IMR-90 (cell line): Measurements from ENCODE around the gene FLVCR2. TPM values are rescaled to one million over a fixed set of nuclear protein-coding genes. Genes with fewer than 3 reads are reported as not detected.

Experiments
- ATAC-seq: fragments of 200-7000 bp; cut with Tn5 transposase; 2 replicates; pipeline ENCODE4 v1.9.1; 2020; ENCODE audit warnings: low read depth, mild to moderate bottlenecking, moderate library complexity
- Bru-seq: library from RNA; stranded (reverse); fragments of 400-500 nt; gene quantifications from one replicate; lab custom pipeline; 2021; lab: Mats Ljungman, UMichigan
- BruChase-seq, 2 experiments: library from RNA; stranded (reverse); fragments of 400-500 nt; gene quantifications; one replicate each; lab custom pipeline; 2021; lab: Mats Ljungman, UMichigan
- BruUV-seq: library from RNA; stranded (reverse); fragments of 400-500 nt; replicated peaks from 2 replicates; lab custom pipeline; 2021; lab: Mats Ljungman, UMichigan
- CTCF ChIA-PET: fragments of 300-600 bp; formaldehyde crosslinking; extraction: SDS; loops from one replicate; lab custom pipeline; 2021; ENCODE audit warnings: antibody characterized with exemption; lab: Yijun Ruan, JAX
- POLR2A ChIA-PET: fragments of 300-600 bp; sonication (Branson Sonifier 250); formaldehyde crosslinking; loops from one replicate; lab custom pipeline; 2022; ENCODE audit warnings: antibody characterized with exemption; ENCODE audit not compliant: unreplicated experiment; lab: Charles Lee
- DNase-seq: peaks from one replicate; pipeline ENCODE4 v3.0.0; 2013
- H2AFZ ChIP-seq: replicated peaks from 2 replicates; pipeline ENCODE3; 2013; ENCODE audit warnings: low read length, mild to moderate bottlenecking; ENCODE audit not compliant: poor library complexity
- H2AK5ac ChIP-seq: 2 replicates; pipeline ENCODE4 v1.6.1; 2013; ENCODE audit warnings: low read depth, low read length, inconsistent platforms
- H2AK9ac ChIP-seq: replicated peaks from 2 replicates; pipeline ENCODE3; 2013; ENCODE audit warnings: mild to moderate bottlenecking, low read depth, low read length, moderate library complexity; ENCODE audit not compliant: poor library complexity
- H2BK120ac ChIP-seq: 2 replicates; pipeline ENCODE4 v1.6.1; 2013; ENCODE audit warnings: low read depth, low read length, inconsistent platforms
- H2BK15ac ChIP-seq: 3 replicates; pipeline ENCODE4 v1.6.1; 2013; ENCODE audit warnings: low read depth, low read length, inconsistent platforms
- H2BK20ac ChIP-seq: 2 replicates; pipeline ENCODE4 v1.6.1; 2013; ENCODE audit warnings: low read depth, mild to moderate bottlenecking, inconsistent platforms, low read length, moderate library complexity
- H2BK5ac ChIP-seq: 2 replicates; pipeline ENCODE4 v1.6.1; 2013; ENCODE audit warnings: mild to moderate bottlenecking, low read depth, low read length, inconsistent platforms; ENCODE audit not compliant: poor library complexity, severe bottlenecking
- H3K14ac ChIP-seq: replicated peaks from 2 replicates; pipeline ENCODE4 v1.6.1; 2013; ENCODE audit warnings: low read depth, low read length, inconsistent platforms
- H3K18ac ChIP-seq: 2 replicates; pipeline ENCODE4 v1.6.1; 2013; ENCODE audit warnings: low read depth, low read length, control low read depth
- H3K23ac ChIP-seq: 2 replicates; pipeline ENCODE4 v1.6.1; 2013; ENCODE audit warnings: low read depth, low read length, inconsistent platforms
- H3K27ac ChIP-seq: 2 replicates; pipeline ENCODE4 v1.5.1; 2013; ENCODE audit warnings: mild to moderate bottlenecking, control low read depth, low read length; ENCODE audit not compliant: insufficient read depth
- H3K27me3 ChIP-seq: 2 replicates; pipeline ENCODE4 v1.6.1; 2013; ENCODE audit warnings: low read length; ENCODE audit not compliant: control insufficient read depth, insufficient read depth
- H3K36me3 ChIP-seq: 2 replicates; pipeline ENCODE4 v1.6.1; 2013; ENCODE audit warnings: low read length, mixed read lengths; ENCODE audit not compliant: control insufficient read depth, insufficient read depth
- H3K4ac ChIP-seq: 2 replicates; pipeline ENCODE4 v1.6.1; 2013; ENCODE audit warnings: low read depth, low read length, inconsistent platforms
- H3K4me1 ChIP-seq: 2 replicates; pipeline ENCODE4 v1.6.1; 2013; ENCODE audit warnings: low read length, mixed read lengths; ENCODE audit not compliant: control insufficient read depth, insufficient read depth
- H3K4me2 ChIP-seq: 2 replicates; pipeline ENCODE4 v1.6.1; 2013; ENCODE audit warnings: low read depth, mild to moderate bottlenecking, control low read depth, low read length, moderate library complexity
- H3K4me3 ChIP-seq: 2 replicates; pipeline ENCODE4 v1.5.1; 2013; ENCODE audit warnings: low read depth, mild to moderate bottlenecking, control low read depth, low read length, moderate library complexity; ENCODE audit not compliant: insufficient read depth
- H3K56ac ChIP-seq: 2 replicates; pipeline ENCODE4 v1.6.1; 2013; ENCODE audit warnings: low read length, inconsistent platforms; ENCODE audit not compliant: insufficient read depth; ENCODE audit errors: extremely low read depth
- H3K79me1 ChIP-seq, 2 experiments: 2 replicates each; pipeline ENCODE4 v1.6.1; 2013; ENCODE audit warnings: low read length in 2 of 2, inconsistent platforms in 1 of 2, low read depth in 1 of 2
- H3K9ac ChIP-seq: 2 replicates; pipeline ENCODE4 v1.6.1; 2013; ENCODE audit warnings: low read depth, low read length, control low read depth
- H3K9me1 ChIP-seq: 2 replicates; pipeline ENCODE4 v1.6.1; 2013; ENCODE audit warnings: low read length, inconsistent platforms; ENCODE audit not compliant: insufficient read depth
- H3K9me3 ChIP-seq: 2 replicates; pipeline ENCODE4 v1.6.1; 2013; ENCODE audit warnings: low read length; ENCODE audit not compliant: control insufficient read depth, insufficient read depth
- H4K20me1 ChIP-seq: 2 replicates; pipeline ENCODE4 v1.6.1; 2013; ENCODE audit warnings: low read length, inconsistent platforms; ENCODE audit not compliant: insufficient read depth
- H4K5ac ChIP-seq: 2 replicates; pipeline ENCODE4 v1.6.1; 2013; ENCODE audit warnings: mild to moderate bottlenecking, low read depth, low read length, control low read depth
- H4K8ac ChIP-seq, 2 experiments: 2 replicates each; pipeline ENCODE4 v1.6.1; 2013; ENCODE audit warnings: low read depth in 2 of 2, low read length in 2 of 2, control low read depth in 1 of 2, inconsistent platforms in 1 of 2
- H4K91ac ChIP-seq: 2 replicates; pipeline ENCODE4 v1.6.1; 2013; ENCODE audit warnings: low read depth, low read length, inconsistent platforms; ENCODE audit not compliant: insufficient read depth
- CEBPB ChIP-seq: IDR thresholded peaks from 2 replicates; pipeline ENCODE4 v1.6.1; 2012; ENCODE audit warnings: low read depth, low read length, improper control_type of control experiment
- FOS ChIP-seq: fragments of 150-350 bp; IDR thresholded peaks from 2 replicates; pipeline ENCODE4 v1.6.1; 2016; ENCODE audit warnings: low read depth, low read length
- MAFK ChIP-seq: IDR thresholded peaks from 2 replicates; pipeline ENCODE4 v1.6.1; 2012; ENCODE audit warnings: low read depth, low read length, improper control_type of control experiment
- MAZ ChIP-seq: IDR thresholded peaks from 2 replicates; pipeline ENCODE4 v1.6.1; 2012; ENCODE audit warnings: low read depth, mild to moderate bottlenecking, low read length, improper control_type of control experiment, moderate library complexity, borderline replicate concordance
- MXI1 ChIP-seq: IDR thresholded peaks from 2 replicates; pipeline ENCODE4 v1.6.1; 2012; ENCODE audit warnings: low read depth, mild to moderate bottlenecking, low read length, moderate library complexity, borderline replicate concordance
- POLR2A ChIP-seq: IDR thresholded peaks from 2 replicates; pipeline ENCODE4 v1.6.1; 2012; ENCODE audit warnings: mild to moderate bottlenecking, low read depth, low read length
- RAD21 ChIP-seq: IDR thresholded peaks from 2 replicates; pipeline ENCODE4 v1.6.1; 2012; ENCODE audit warnings: low read length, improper control_type of control experiment
- SMC3 ChIP-seq: fragments of 150-350 bp; IDR thresholded peaks from 2 replicates; pipeline ENCODE4 v1.6.1; 2016; ENCODE audit warnings: low read depth, mild to moderate bottlenecking, antibody characterized with exemption, low read length, moderate library complexity
- USF2 ChIP-seq: fragments of 150-350 bp; IDR thresholded peaks from 2 replicates; pipeline ENCODE4 v1.6.1; 2017; ENCODE audit warnings: mild to moderate bottlenecking, antibody characterized with exemption, low read length, low read depth
- WGBS, 2 experiments: methylation state at CpG; one replicate each; pipeline versions ENCODE4 v1.1.5 to v1.1.7; 2013; ENCODE audit warnings: missing lambda C conversion rate in 2 of 2; ENCODE audit not compliant: insufficient read length in 1 of 2; ENCODE audit errors: extremely low coverage in 2 of 2; 5-methylcytosine and 5-hydroxymethylcytosine counted together
- dilution Hi-C: fragments of 300-500 bp; cut with HindIII; formaldehyde crosslinking; loops from one replicate; pipeline ENCODE4 v1.14.3; 2018; ENCODE audit warnings: low sequenced_read_pairs; ENCODE audit not compliant: unreplicated experiment
- in situ Hi-C: fragments of 300-500 bp; cut with MboI; formaldehyde crosslinking; loops from 3 replicates; pipeline ENCODE4 v1.14.3; 2019; ENCODE audit warnings: low sequenced_read_pairs, inconsistent platforms, mixed read lengths
- intact Hi-C: fragments of 100-400 bp; cut with micrococcal nuclease; formaldehyde crosslinking; loops from 2 replicates; pipeline ENCODE4 v1.10.0; 2022
- long read RNA-seq: library from polyadenylated mRNA; unstranded; transcript quantifications from one replicate; pipeline ENCODE4 v2.0.0, GENCODE V29; 2021; ENCODE audit not compliant: unreplicated experiment
- polyA plus RNA-seq, 3 experiments: library from polyadenylated mRNA; depleted of rRNA; stranded (reverse); fragments of >200 nt; gene quantifications; 2 replicates each; pipeline ENCODE4 v1.2.3, GENCODE V29; 2012; ENCODE audit warnings: low replicate concordance in 1 of 3
- total RNA-seq: library from RNA; depleted of rRNA; stranded (reverse); fragments of >200 nt; gene quantifications from 2 replicates; pipeline ENCODE4 v1.2.3, GENCODE V29; 2012; rRNA removed

FLVCR2 gene
- total RNA-seq (1.1 and 1.4 TPM in 2 replicates), polyA plus RNA-seq (2012; rRNA removed) (0.94 and 1.0 TPM in 2 replicates), Bru-seq, nascent RNA (percentile 40 among the genes with signal in this experiment), BruChase-seq, experiment 1, labeled RNA remaining after a 6-hour chase (percentile 36 among the genes with signal in this experiment), BruChase-seq, experiment 2, labeled RNA remaining after a 2-hour chase (percentile 42 among the genes with signal in this experiment)
- polyA plus RNA-seq (2012; cell fraction: cytosol; rRNA removed): 0.60 and 1.1 TPM in 2 replicates
- polyA plus RNA-seq (2012; cell fraction: nucleus; rRNA removed; ENCODE audit: low replicate concordance): 0.85 and 2.4 TPM in 2 replicates
- long read RNA-seq, partial matches to known transcripts: 0 of 3 reads
- long read RNA-seq, other reads (novel, unspliced or antisense): 1 of 3 reads

- CTCF ChIA-PET: interaction anchor here (0.6 to 6.1 kb wide), 16 partner anchors 9 to 402 kb away, joined by 3 to 125 read pairs (median 4); partner anchors contain the start of genes ERG28 and TTLL5
- no peak within 1 kb of the TSS for H2BK20ac ChIP-seq
- POLR2A ChIA-PET: interaction anchor here (1.0 kb wide), 1 partner anchor 76 kb away, joined by 3 read pairs; no protein-coding TSS in a partner anchor
- no peak within 1 kb of the TSS for H3K14ac ChIP-seq
- no peak within 1 kb of the TSS for H3K18ac ChIP-seq
- no peak within 1 kb of the TSS for H2AK5ac ChIP-seq
- no TSS peak for BruUV-seq
- 0 out of 2 replicates have a peak within 1 kb of the TSS, but pooled peaks have one; percentile 49 for H2BK120ac ChIP-seq
- peak within 1 kb of the TSS; percentile 95 for H3K4me2 ChIP-seq
- dilution Hi-C loops (no loop called here), intact Hi-C loops (loop anchor here (5.0 kb wide), 1 partner anchor 404 kb away; the partner anchor contains the start of gene TGFB3), in situ Hi-C loops (loop anchor here (5.0 to 10.0 kb wide), 2 partner anchors 74 to 407 kb away; partner anchors contain the start of genes IFT43 and TGFB3)
- peaks cover 13% of the 10 kb centered on the region for H3K27me3 ChIP-seq
- H3K4me1 ChIP-seq: peaks cover 8% of the 10 kb centered on the region; the same call in 1 of the 2 replicates
- no peak within 1 kb of the TSS; the same call in 1 of the 2 replicates for H3K56ac ChIP-seq
- ATAC-seq (peak; percentile 76), DNase-seq (peak; percentile 49)
- H4K8ac ChIP-seq: no peak within 1 kb of the TSS; a peak in 1 of 4 replicates
- H2BK15ac ChIP-seq: no peak within 1 kb of the TSS
- no peaks in the 10 kb centered on the region for H3K79me1 ChIP-seq
- H3K9me1 ChIP-seq: peaks cover 10% of the 10 kb centered on the region; the same call in 1 of the 2 replicates
- peak within 1 kb of the TSS; percentile 48; the same call in 1 of the 2 replicates for H3K27ac ChIP-seq
- peak within 1 kb of the TSS; percentile 45 for H3K4me3 ChIP-seq
- peaks cover 2% of the 10 kb centered on the region; the same call in 1 of the 2 replicates for H3K9me3 ChIP-seq
- no peak within 1 kb of the TSS for H4K5ac ChIP-seq
- H3K9ac ChIP-seq: peak within 1 kb of the TSS; percentile 67
- peak within 1 kb of the TSS; percentile 0; the same call in 1 of the 2 replicates for H3K23ac ChIP-seq
- H2AFZ ChIP-seq: peak within 1 kb of the TSS; percentile 89
- no peaks in the 10 kb centered on the region for H4K20me1 ChIP-seq
- no peak within 1 kb of the TSS for H4K91ac ChIP-seq
- WGBS, 2 experiments: 7% methylated on average over 3 of the region's 49 CpGs; no CpG with 5 or more reads in 1 of the 2 experiments
- no peaks in the 10 kb centered on the region for H3K36me3 ChIP-seq
- 0 out of 2 replicates have a peak, but pooled peaks have one; percentile 12 for TF ChIP-seq POLR2A
- TF ChIP-seq MXI1: peak; percentile 20; the same call in 1 of the 2 replicates
- no peak for TF ChIP-seq SMC3
- no peak for TF ChIP-seq MAFK
- 0 out of 2 replicates have a peak, but pooled peaks have one; percentile 14 for TF ChIP-seq CEBPB
- TF ChIP-seq RAD21: no peak
- TF ChIP-seq MAZ: peak; percentile 26; the same call in 1 of the 2 replicates
- TF ChIP-seq USF2: peak; percentile 86
- no peak for TF ChIP-seq FOS
- no peak within 1 kb of the TSS; the same call in 1 of the 2 replicates for H3K4ac ChIP-seq
- H2BK5ac ChIP-seq: no peak within 1 kb of the TSS
- peak within 1 kb of the TSS; percentile 75 for H2AK9ac ChIP-seq
These were observed at the start of gene FLVCR2 for GRCh38 chr14:75578102-75578785. FLVCR2 (plus strand) TSS chr14:75578620; CDS start chr14:75578973, 353 bp downstream.
